ENCODE measurements around the gene RNFT1.
"Not testable (repeated sequence)": the region's sequence is repeated elsewhere in the genome, so short reads cannot be mapped to it uniquely, and the experiment has no call there.

RNFT1 gene, protein sequence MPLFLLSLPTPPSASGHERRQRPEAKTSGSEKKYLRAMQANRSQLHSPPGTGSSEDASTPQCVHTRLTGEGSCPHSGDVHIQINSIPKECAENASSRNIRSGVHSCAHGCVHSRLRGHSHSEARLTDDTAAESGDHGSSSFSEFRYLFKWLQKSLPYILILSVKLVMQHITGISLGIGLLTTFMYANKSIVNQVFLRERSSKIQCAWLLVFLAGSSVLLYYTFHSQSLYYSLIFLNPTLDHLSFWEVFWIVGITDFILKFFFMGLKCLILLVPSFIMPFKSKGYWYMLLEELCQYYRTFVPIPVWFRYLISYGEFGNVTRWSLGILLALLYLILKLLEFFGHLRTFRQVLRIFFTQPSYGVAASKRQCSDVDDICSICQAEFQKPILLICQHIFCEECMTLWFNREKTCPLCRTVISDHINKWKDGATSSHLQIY

DNA sequence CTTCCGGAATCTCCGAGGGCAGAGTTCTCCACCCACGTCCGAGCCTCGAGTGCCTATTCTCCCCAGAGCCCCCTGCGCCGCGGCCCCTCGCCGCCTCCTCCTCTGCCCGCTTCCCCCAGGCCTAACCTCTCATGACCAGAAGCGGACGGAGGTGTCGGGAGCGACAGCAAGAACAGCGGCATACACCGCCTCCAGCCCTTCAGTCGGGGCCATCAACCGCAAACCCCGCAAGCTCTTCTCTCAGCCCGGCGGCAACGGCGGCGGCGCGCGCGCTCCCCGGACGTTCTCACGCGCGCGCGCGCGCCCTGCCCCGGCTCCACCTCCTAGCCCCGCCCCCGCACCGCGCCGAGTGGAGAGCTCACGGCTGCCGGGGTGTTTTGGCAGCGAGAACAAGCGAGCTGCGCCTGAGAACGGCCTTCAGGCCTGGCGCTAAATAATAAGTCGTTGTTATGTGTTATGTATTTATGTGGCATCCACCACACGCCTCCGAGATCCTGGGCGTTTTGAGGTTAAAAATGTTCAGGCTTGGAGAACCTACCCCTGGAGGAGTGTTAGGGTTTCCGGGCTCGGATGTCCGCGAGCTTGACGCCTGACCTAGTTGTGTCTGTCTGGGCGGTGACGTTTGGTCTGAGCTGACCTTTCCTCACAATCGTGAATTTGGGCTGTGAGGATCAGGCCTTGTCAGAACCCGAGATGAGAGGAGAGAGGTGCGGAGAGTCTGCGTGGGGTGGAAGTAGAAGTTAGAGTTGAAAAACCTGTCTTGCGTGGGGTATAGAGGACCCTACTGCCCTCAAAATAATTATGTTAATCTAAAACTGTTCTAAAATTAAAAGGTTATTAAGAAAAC is at the start of gene RNFT1:
Gene RNFT1 (minus strand): TSS at position 259 of the 847 bp plus-strand sequence. CDS start 77 bp downstream, at position 182.
- peak within 1 kb of the TSS; percentile 88 for H3K27ac ChIP-seq (ENCODE audit: low read depth, low read length)
- no peaks in the 10 kb centered on the region for H3K36me3 ChIP-seq (ENCODE audit: control insufficient read depth, insufficient read depth, low read length)
- H3K4me1 ChIP-seq (ENCODE audit: control insufficient read depth, insufficient read depth, low read length): peaks cover 3% of the 10 kb centered on the region
- H3K9ac ChIP-seq (ENCODE audit: low read length): peak within 1 kb of the TSS; percentile 89
- no peaks in the 10 kb centered on the region for H3K27me3 ChIP-seq (ENCODE audit: control insufficient read depth, insufficient read depth, low read length)
- H3K4me3 ChIP-seq (ENCODE audit: low read length): peak within 1 kb of the TSS; percentile 87

DNA sequence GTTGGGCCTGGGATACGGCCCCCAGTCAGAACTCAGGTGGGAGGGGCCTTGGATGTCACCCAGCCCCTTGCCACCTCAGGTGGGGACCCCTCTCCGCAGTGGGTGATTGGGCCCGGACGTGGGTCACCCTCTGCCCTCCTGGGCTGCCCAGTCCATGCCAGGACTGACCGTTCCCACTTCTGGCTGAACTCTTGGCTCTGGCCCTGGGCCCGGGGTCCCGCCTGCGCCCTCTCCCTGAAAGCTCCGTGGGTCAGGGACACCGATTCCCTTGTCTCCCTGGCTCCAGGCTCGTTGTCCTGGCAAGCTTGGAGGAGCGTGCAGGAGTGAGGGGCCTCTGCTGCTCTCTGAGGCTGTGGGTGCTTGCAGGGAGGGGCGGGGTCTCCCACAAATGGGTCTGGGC is 44.8 kb upstream of the RNFT1 start:
- H3K4me1 ChIP-seq (ENCODE audit: control insufficient read depth, insufficient read depth, low read length): not testable (repeated sequence)

DNA sequence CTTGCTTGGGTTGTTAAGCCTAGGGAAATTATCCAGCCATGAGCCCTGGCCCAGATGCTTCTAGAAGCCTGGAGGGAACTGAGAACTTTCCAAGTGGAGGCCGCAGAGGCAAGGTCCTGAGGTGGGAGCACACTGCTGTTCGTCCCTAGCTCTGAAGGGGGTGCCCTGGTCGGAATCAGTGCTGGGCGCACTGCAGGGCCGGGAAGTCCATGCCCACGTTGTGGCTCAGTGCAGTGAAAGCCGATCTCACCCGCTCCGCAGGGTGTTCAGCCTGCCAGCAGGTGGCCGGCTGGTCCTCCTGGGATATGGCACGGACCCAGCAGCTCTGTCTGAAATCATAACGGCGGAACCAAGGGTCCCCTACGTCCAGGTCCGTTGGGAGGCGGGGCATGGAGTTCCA is 43.8 kb upstream of the RNFT1 start:
- H3K27ac ChIP-seq (ENCODE audit: low read depth, low read length); H3K4me3 ChIP-seq (ENCODE audit: low read length); H3K9ac ChIP-seq (ENCODE audit: low read length); H3K27me3 ChIP-seq (ENCODE audit: control insufficient read depth, insufficient read depth, low read length); H3K4me1 ChIP-seq (ENCODE audit: control insufficient read depth, insufficient read depth, low read length); H3K36me3 ChIP-seq (ENCODE audit: control insufficient read depth, insufficient read depth, low read length): not testable (repeated sequence)

More for the DNA sequence above, 44.8 kb upstream of the RNFT1 start:
- H3K4me3 ChIP-seq (ENCODE audit: low read length); H3K27me3 ChIP-seq (ENCODE audit: control insufficient read depth, insufficient read depth, low read length); H3K36me3 ChIP-seq (ENCODE audit: control insufficient read depth, insufficient read depth, low read length); H3K27ac ChIP-seq (ENCODE audit: low read depth, low read length); H3K9ac ChIP-seq (ENCODE audit: low read length): not testable (repeated sequence)

DNA sequence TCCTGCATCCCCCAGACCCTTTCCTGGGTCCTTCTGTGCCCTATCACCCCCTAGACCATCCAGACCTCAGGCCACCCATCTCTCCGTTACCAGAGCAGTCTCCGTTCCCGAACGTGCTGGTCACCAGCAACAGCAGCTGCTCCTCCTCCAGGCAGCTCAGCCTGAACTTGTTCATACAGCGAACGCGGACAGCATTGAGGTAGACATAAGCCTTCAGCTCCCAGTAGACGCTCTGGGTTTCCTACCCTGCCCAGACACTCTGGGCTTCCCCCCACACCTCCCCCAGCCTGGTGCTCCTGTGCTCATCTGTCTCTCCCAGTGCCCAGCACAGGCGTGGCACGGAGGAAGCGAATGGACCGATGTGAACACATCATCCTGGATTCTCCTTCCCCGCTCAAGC is 41.6 kb upstream of the RNFT1 start:
- H3K9ac ChIP-seq (ENCODE audit: low read length): no peak overlapping the region
- no peaks in the 10 kb centered on the region for H3K27me3 ChIP-seq (ENCODE audit: control insufficient read depth, insufficient read depth, low read length)
- no peaks in the 10 kb centered on the region for H3K4me1 ChIP-seq (ENCODE audit: control insufficient read depth, insufficient read depth, low read length)
- no peak overlapping the region for H3K27ac ChIP-seq (ENCODE audit: low read depth, low read length)
- H3K36me3 ChIP-seq (ENCODE audit: control insufficient read depth, insufficient read depth, low read length): no peaks in the 10 kb centered on the region
- H3K4me3 ChIP-seq (ENCODE audit: low read length): no peak overlapping the region

DNA sequence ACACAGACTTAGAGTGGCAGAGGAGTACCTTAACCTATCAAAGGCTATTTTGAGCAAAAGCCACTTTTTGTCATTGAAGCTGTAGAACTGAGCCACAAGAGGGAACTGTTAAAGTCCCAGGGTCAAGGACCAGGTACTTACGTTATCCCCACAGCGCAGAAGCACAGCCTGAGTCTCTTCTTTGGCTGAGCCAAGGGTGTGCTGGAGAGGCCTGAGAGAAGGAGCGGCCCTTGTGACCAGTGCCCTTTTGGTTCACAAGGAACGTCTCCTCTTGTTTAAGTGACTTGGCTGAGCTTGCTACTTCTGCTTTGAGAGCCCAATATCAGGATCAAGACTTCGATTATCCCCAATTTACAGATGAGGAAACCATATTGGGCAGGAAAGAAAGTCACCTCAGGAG is 40.0 kb upstream of the RNFT1 start:
- H3K9ac ChIP-seq (ENCODE audit: low read length); H3K4me1 ChIP-seq (ENCODE audit: control insufficient read depth, insufficient read depth, low read length): not testable (repeated sequence)

DNA sequence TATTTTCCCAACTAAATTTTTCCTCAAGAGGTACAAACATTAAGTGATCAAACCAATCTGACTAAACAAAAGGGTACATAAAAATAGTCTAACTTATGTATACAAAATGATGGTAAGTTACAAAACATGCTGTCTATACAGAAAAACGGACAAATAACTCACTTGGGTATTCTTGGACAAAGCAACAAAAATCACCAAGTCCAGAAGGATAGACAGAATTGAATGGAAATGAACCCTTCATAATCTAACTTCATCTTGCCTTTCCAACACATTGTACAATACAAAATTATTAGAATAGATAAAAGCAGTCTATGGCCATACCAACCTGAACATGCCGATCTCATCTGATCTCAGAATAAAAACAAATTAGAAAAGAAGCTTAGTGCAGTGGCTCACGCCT is 37.9 kb upstream of the RNFT1 start:
- not testable (repeated sequence) for H3K27me3 ChIP-seq (ENCODE audit: control insufficient read depth, insufficient read depth, low read length); H3K36me3 ChIP-seq (ENCODE audit: control insufficient read depth, insufficient read depth, low read length); H3K4me3 ChIP-seq (ENCODE audit: low read length); H3K27ac ChIP-seq (ENCODE audit: low read depth, low read length); H3K9ac ChIP-seq (ENCODE audit: low read length); H3K4me1 ChIP-seq (ENCODE audit: control insufficient read depth, insufficient read depth, low read length)

More for the DNA sequence above, 40.0 kb upstream of the RNFT1 start:
- H3K27ac ChIP-seq (ENCODE audit: low read depth, low read length); H3K4me3 ChIP-seq (ENCODE audit: low read length); H3K36me3 ChIP-seq (ENCODE audit: control insufficient read depth, insufficient read depth, low read length); H3K27me3 ChIP-seq (ENCODE audit: control insufficient read depth, insufficient read depth, low read length): not testable (repeated sequence)

DNA sequence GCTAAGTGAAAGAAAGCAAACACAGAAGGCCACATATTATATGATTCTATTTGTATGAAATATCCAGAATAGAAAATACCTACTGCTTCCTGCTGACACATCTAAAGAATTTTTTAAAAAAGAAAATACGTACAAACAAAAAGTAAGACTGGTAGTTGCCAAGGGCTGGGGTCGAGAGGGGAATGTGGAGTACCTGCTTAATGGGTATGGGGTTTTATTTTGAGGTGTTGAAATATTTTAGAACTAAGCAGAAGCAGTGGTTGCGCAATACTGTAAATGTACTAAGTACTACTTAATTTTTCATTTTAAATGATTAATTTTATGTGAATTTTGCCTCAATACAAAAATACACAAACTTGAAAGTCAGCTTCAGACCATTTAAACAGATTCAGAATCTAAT is 32.1 kb upstream of the RNFT1 start:
- not testable (repeated sequence) for H3K4me1 ChIP-seq (ENCODE audit: control insufficient read depth, insufficient read depth, low read length); H3K27me3 ChIP-seq (ENCODE audit: control insufficient read depth, insufficient read depth, low read length); H3K9ac ChIP-seq (ENCODE audit: low read length); H3K27ac ChIP-seq (ENCODE audit: low read depth, low read length); H3K4me3 ChIP-seq (ENCODE audit: low read length); H3K36me3 ChIP-seq (ENCODE audit: control insufficient read depth, insufficient read depth, low read length)

DNA sequence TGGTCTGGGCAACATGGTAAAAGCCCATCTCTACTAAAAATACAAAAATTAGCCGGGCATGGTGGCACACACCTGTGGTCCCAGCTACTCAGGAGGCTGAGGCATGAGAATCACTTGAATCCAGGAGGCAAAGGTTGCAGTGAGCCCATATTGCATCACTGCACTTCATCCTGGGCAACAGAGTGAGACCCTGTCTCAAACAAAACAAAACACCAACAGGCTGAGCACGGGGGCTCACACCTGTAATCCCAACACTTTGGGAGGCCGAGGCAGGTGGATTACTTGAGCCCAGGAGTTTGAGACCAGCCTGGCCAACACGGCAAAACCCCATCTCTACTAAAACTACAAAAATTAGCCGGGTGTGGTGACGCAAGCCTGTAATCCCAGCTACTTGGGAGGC is 10.6 kb upstream of the RNFT1 start:
- not testable (repeated sequence) for H3K27me3 ChIP-seq (ENCODE audit: control insufficient read depth, insufficient read depth, low read length); H3K36me3 ChIP-seq (ENCODE audit: control insufficient read depth, insufficient read depth, low read length); H3K9ac ChIP-seq (ENCODE audit: low read length); H3K27ac ChIP-seq (ENCODE audit: low read depth, low read length); H3K4me3 ChIP-seq (ENCODE audit: low read length); H3K4me1 ChIP-seq (ENCODE audit: control insufficient read depth, insufficient read depth, low read length)

DNA sequence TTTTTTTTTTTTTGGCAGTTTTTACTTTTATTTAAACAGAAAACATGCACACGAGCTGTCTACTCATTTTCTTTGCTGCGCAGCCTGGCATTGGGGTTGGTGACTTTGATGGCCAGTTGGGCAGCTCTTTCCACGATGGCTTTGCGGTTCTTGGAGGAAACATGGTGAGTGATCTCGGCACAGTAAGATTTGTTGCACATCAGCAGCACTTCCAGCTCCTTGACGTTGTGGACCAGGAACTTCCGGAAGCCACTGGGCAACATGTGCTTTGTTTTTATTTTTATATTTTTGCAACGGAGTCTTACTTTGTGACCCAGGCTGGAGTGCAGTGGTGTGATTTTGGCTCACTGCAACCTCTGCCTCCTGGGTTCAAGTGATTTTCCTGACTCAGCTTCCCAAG is 8.9 kb upstream of the RNFT1 start:
- H3K9ac ChIP-seq (ENCODE audit: low read length); H3K4me3 ChIP-seq (ENCODE audit: low read length); H3K4me1 ChIP-seq (ENCODE audit: control insufficient read depth, insufficient read depth, low read length); H3K27ac ChIP-seq (ENCODE audit: low read depth, low read length); H3K27me3 ChIP-seq (ENCODE audit: control insufficient read depth, insufficient read depth, low read length); H3K36me3 ChIP-seq (ENCODE audit: control insufficient read depth, insufficient read depth, low read length): not testable (repeated sequence)

DNA sequence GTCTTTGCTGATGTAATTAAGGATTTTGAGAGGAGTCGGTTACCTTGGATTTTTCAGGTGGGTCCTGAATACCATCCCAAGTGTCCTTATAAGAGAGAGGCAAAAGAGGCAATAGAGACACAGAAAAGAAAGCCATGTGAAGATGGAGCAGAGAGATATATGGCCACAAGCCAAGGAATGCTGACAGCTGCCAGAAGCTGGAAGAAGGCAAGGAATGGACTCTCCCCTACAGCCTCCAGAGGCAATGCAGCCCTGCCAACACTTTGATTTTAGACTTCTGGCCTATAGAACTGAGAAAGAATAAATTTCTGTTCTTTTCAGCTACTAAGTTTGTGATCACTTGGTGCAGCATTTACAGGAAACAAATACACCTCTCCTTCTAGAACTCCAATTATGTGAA is 8.2 kb upstream of the RNFT1 start:
- H3K27me3 ChIP-seq (ENCODE audit: control insufficient read depth, insufficient read depth, low read length): no peaks in the 10 kb centered on the region
- H3K36me3 ChIP-seq (ENCODE audit: control insufficient read depth, insufficient read depth, low read length): no peaks in the 10 kb centered on the region
- H3K9ac ChIP-seq (ENCODE audit: low read length): no peak overlapping the region
- H3K27ac ChIP-seq (ENCODE audit: low read depth, low read length): no peak overlapping the region
- no peaks in the 10 kb centered on the region for H3K4me1 ChIP-seq (ENCODE audit: control insufficient read depth, insufficient read depth, low read length)
- H3K4me3 ChIP-seq (ENCODE audit: low read length): no peak overlapping the region

DNA sequence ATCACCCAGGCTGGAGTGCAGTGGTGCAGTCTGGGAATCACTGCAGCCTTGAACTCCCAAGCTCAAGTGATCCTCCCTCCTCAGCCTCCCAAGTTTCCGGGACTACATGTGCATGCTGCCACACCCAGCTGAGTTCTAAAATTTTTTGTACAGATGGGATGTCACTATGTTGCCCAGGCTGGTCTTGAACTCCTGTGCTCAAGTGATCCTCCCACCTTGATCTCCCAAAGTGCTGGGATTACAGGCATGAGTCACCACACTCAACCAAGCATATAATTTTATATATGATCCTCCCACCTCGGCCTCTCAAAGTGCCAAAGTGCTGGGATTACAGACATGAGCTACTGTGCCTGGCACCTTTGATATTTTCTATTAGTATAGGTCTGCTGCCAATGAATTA is 7.2 kb upstream of the RNFT1 start:
- not testable (repeated sequence) for H3K4me1 ChIP-seq (ENCODE audit: control insufficient read depth, insufficient read depth, low read length); H3K9ac ChIP-seq (ENCODE audit: low read length); H3K27me3 ChIP-seq (ENCODE audit: control insufficient read depth, insufficient read depth, low read length); H3K4me3 ChIP-seq (ENCODE audit: low read length); H3K27ac ChIP-seq (ENCODE audit: low read depth, low read length); H3K36me3 ChIP-seq (ENCODE audit: control insufficient read depth, insufficient read depth, low read length)

DNA sequence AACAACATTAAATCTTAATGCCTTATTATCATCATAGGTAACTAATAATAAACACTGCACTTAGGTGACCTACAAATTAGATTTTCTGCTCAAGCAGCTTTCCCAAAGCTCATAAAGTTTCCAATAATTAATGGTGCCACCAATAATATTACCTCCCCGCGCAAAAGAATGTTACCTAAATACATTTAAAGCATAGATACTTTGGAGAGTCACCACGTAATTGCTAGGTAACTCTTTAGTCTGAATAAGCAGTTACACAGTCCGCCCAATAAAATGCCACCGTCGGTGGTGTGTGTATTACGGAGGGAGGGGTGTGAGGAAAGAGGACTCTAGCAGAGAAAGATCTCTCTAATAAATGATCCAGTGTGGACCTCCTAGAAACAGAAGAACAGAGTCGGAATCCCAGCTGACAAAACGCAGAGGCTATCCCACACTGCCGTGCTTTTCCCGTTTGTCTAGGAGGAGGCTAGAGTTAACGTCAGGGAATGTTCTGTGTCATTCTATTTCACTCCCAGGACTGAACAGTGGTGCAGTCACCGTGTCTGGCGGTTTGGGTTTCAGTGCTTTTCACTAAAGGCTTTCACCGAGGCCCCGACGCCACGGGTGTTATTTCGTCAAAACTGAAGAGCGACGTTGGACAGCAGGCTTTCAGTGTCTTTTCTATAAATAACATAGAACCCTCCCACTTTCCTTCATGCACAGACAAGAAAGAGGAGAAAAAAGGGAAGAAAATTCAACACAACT is 630 bp downstream of the RNFT1 start:
- peaks cover 3% of the 10 kb centered on the region for H3K4me1 ChIP-seq (ENCODE audit: control insufficient read depth, insufficient read depth, low read length)
- H3K36me3 ChIP-seq (ENCODE audit: control insufficient read depth, insufficient read depth, low read length): no peaks in the 10 kb centered on the region
- H3K9ac ChIP-seq (ENCODE audit: low read length): peak overlapping the region; percentile 89
- H3K27me3 ChIP-seq (ENCODE audit: control insufficient read depth, insufficient read depth, low read length): no peaks in the 10 kb centered on the region
- peak overlapping the region; percentile 87 for H3K4me3 ChIP-seq (ENCODE audit: low read length)
- H3K27ac ChIP-seq (ENCODE audit: low read depth, low read length): peak overlapping the region; percentile 88

All from rectal smooth muscle tissue (tissue), 1 donor.